RWPE1 (cell line): ENCODE data around the gene APPL2.

Experiments used
- CTCF ChIA-PET: fragments of 350-600 bp; sonication (Branson Sonifier 250); formaldehyde crosslinking; extraction: SDS; loops from one replicate; lab custom pipeline; 2021; lab: Yijun Ruan, JAX
- POLR2A ChIA-PET: fragments of 400-600 bp; formaldehyde crosslinking; extraction: SDS; loops from one replicate; lab custom pipeline; 2020; ENCODE audit warnings: antibody characterized with exemption; ENCODE audit not compliant: low non-redundant PET; lab: Yijun Ruan, JAX
- DNase-seq: peaks from one replicate; pipeline ENCODE4 v3.0.0; 2012; ENCODE audit warnings: low spot score
- H3K27ac ChIP-seq: fragments of 450-650 bp; 2 replicates; pipeline ENCODE4 v1.5.1; 2017
- TF ChIP-seq, protein P1 (sequence below): fragments of 450-650 bp; conservative IDR thresholded peaks from 2 replicates; pipeline ENCODE4 v1.5.1; 2017; ENCODE audit warnings: low read depth, mild to moderate bottlenecking

Gene APPL2, protein sequence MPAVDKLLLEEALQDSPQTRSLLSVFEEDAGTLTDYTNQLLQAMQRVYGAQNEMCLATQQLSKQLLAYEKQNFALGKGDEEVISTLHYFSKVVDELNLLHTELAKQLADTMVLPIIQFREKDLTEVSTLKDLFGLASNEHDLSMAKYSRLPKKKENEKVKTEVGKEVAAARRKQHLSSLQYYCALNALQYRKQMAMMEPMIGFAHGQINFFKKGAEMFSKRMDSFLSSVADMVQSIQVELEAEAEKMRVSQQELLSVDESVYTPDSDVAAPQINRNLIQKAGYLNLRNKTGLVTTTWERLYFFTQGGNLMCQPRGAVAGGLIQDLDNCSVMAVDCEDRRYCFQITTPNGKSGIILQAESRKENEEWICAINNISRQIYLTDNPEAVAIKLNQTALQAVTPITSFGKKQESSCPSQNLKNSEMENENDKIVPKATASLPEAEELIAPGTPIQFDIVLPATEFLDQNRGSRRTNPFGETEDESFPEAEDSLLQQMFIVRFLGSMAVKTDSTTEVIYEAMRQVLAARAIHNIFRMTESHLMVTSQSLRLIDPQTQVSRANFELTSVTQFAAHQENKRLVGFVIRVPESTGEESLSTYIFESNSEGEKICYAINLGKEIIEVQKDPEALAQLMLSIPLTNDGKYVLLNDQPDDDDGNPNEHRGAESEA

GRCh38 chr12:105235732-105236476, at the start of gene APPL2:
TSS of gene APPL2 (minus strand) at chr12:105236174. CDS start at chr12:105236012, 162 bp downstream.
- H3K27ac ChIP-seq, result peak within 1 kb of the TSS; percentile 85
- ChIA-PET POLR2A (interaction anchor here (0.6 kb wide), 2 partner anchors 42 to 1269 kb away, joined by 3 to 4 read pairs; no protein-coding TSS in a partner anchor), CTCF (interaction anchor here (0.6 to 1.7 kb wide), 5 partner anchors 32 to 422 kb away, joined by 3 to 5 read pairs (median 3); partner anchors contain the start of gene C12orf75)
- DNase-seq, result peak; percentile 91
- TF ChIP-seq, protein P1, sequence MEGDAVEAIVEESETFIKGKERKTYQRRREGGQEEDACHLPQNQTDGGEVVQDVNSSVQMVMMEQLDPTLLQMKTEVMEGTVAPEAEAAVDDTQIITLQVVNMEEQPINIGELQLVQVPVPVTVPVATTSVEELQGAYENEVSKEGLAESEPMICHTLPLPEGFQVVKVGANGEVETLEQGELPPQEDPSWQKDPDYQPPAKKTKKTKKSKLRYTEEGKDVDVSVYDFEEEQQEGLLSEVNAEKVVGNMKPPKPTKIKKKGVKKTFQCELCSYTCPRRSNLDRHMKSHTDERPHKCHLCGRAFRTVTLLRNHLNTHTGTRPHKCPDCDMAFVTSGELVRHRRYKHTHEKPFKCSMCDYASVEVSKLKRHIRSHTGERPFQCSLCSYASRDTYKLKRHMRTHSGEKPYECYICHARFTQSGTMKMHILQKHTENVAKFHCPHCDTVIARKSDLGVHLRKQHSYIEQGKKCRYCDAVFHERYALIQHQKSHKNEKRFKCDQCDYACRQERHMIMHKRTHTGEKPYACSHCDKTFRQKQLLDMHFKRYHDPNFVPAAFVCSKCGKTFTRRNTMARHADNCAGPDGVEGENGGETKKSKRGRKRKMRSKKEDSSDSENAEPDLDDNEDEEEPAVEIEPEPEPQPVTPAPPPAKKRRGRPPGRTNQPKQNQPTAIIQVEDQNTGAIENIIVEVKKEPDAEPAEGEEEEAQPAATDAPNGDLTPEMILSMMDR, result peak; percentile 51

DNA sequence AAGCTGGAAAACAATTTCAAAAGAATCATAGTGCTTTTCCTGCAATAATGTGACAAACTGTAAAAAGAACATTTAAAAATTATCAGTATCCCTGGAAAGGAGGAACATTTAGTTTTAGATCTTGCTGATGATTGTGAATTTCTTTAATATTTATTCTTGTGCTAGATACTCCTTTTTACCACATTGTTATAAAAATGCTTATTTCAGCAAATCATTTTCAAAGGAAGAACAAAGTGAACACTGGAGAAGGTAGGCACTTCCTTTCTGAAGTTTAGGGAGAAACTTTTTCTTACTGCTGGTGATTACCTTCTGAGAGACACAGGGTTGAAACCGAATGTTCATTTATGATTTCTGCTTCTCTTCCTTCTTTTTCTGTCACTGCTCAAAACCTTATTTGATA, 49.4 kb upstream of the APPL2 start:
- ChIA-PET CTCF (no interaction called here), POLR2A (no interaction called here)
- DNase-seq, result no peak
- no peak overlapping the region for H3K27ac ChIP-seq
- TF ChIP-seq, protein P1, result no peak

DNA sequence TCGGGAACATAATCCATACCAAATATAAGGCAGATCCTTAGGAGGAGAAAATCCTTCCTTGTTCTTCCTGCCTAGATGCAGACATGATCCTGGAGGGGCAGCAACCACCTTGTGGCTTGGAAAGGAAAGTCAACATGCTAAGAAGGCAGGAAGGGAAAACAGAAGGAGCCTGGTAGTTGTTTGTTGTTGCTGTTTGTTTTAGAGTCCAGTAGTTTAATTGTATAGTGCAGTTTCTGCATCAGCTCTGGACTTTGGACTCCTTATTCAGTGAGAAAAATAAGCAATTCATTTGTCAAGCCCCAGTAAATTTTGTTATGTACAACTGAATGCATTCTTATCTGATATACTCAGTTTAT, 45.7 kb upstream of the APPL2 start:
- POLR2A ChIA-PET, result no interaction called here
- CTCF ChIA-PET, result no interaction called here
- no peak for DNase-seq
- TF ChIP-seq, protein P1, result no peak
- H3K27ac ChIP-seq, result no peak overlapping the region

GRCh38 chr12:105280966-105281693, 45.2 kb upstream of the APPL2 start:
- ChIA-PET POLR2A (no interaction called here), CTCF (no interaction called here)
- DNase-seq, result no peak
- no peak overlapping the region for H3K27ac ChIP-seq
- TF ChIP-seq, protein P1, result no peak

DNA sequence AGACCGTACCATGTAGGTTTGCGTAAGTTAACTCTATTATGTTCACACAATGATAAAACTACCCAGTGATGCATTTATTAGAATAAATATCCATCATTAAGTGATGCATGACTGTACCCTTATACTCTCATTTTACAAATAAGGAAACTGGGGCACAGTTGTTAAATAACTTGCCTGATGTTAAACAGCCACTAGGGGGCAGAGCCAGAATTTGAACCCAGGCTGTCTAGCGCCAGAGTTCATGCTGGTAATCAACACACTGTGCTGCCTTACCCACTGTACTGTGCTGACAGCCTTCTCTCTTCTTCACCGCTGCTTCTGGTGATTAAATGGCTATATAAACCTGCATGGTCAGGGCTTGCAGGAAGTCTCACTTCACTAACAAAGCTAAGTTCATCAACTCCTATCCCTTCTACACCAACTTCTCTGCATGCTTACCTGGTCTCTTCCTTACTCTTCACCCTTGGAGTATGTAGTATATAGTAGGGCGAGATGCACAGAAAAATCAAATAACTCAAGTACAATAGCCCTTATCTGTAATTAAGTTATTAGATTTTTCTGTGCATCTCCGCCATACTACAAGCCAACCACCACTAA, 43.6 kb upstream of the APPL2 start:
- CTCF ChIA-PET, result interaction anchor here (0.9 kb wide), 1 partner anchor 24 kb away, joined by 3 read pairs; no protein-coding TSS in a partner anchor
- POLR2A ChIA-PET, result no interaction called here
- TF ChIP-seq, protein P1, result peak; percentile 41
- no peak overlapping the region for H3K27ac ChIP-seq
- no peak for DNase-seq
